Ureter (tissue), 1 donor: ENCODE data around the gene CLEC10A. TPM values are rescaled to one million over a fixed set of nuclear protein-coding genes. Genes with fewer than 3 reads are reported as not detected.
A peak's percentile ranks its signal among the peaks of the same experiment; 100 is the strongest.

Experiments
- DNase-seq: peaks from one replicate; pipeline ENCODE4 v3.0.0-alpha.2; 2020; ENCODE audit warnings: low spot score
- total RNA-seq: library from RNA; stranded (reverse); gene quantifications from one replicate; pipeline ENCODE4 v1.2.4, GENCODE V29; 2023
- donor health status: DM: yes; HTN: yes; CAD: no.

The CLEC10A gene
- total RNA-seq, 1 donor from 2014 or later, result 5.1 TPM

DNA sequence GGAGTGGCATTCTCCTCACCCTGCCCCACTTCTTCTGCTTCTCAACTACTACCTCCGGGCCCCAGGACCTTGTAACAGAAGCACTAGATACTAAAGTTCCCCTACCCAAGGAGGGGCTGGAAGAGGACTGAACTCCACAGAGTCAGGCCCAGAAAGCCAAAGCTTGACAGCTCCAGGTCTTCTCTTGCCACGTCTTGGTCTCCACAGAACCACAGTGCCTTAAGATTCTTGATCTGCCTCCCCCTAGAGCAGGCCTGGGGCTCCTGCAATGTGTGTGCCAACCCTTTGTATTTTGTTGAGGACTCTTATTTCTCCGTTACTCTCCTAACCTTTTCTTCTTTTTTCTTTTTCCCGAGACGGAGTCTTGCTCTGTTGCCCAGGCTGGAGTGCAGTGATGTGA lies 40.2 kb downstream of the CLEC10A start:
- no peak for DNase-seq

DNA sequence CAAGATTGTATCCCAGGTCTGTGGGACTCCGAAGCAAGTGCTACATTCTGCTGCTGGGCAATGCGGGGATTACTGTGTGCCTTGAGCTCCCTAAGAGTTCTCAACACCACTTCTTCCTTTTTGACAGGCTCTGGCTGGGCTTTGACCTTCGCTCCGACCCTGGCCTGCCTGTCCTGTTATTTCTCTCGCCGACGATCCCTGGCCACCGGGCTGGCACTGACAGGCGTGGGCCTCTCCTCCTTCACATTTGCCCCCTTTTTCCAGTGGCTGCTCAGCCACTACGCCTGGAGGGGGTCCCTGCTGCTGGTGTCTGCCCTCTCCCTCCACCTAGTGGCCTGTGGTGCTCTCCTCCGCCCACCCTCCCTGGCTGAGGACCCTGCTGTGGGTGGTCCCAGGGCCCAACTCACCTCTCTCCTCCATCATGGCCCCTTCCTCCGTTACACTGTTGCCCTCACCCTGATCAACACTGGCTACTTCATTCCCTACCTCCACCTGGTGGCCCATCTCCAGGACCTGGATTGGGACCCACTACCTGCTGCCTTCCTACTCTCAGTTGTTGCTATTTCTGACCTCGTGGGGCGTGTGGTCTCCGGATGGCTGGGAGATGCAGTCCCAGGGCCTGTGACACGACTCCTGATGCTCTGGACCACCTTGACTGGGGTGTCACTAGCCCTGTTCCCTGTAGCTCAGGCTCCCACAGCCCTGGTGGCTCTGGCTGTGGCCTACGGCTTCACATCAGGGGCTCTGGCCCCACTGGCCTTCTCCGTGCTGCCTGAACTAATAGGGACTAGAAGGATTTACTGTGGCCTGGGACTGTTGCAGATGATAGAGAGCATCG lies 41.8 kb downstream of the CLEC10A start:
- DNase-seq, result no peak

DNA sequence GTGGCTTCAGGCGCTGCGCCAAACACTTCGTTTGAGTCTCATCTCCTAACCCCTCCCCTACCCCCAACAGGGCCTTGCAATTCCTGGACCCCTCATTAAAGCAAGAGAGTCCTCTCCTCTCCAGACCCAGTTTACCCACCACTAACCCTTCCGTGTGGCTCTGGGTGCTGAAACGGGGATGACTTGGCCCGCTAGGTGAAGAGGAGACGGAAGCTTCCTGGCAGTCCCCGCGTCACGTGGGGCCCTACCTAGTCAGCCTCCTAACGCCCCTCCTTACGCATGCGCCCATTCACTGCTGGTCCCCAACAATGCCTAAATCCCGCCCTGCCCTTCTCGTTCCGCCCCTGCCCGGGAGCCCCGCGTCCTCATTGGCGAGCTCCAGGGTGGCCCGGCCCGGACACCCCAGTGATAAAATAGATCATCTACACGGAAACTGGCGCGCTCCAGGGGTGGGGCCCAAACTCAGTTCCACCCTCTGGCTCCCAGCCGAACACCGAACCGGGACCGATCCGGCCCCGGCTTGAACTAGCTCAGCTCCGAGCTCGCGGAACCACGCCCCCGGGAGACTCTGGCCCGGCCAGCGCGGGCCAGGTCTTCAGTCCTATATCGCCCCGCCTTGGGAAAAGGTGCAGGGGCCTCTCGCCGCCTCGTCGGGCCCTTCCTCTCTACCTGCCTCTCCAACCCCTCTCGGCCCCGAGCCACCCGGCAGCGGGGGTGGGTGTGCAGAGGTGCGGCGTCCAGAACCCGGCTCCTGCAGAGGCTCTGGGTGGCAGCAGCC lies 44.3 kb downstream of the CLEC10A start, which contains the start of gene SLC16A13:
TSS of gene SLC16A13 (plus strand) at position 425 of the 778 bp plus-strand sequence. CDS start 368 bp downstream, outside the sequence.
- peak; percentile 98 for DNase-seq

DNA sequence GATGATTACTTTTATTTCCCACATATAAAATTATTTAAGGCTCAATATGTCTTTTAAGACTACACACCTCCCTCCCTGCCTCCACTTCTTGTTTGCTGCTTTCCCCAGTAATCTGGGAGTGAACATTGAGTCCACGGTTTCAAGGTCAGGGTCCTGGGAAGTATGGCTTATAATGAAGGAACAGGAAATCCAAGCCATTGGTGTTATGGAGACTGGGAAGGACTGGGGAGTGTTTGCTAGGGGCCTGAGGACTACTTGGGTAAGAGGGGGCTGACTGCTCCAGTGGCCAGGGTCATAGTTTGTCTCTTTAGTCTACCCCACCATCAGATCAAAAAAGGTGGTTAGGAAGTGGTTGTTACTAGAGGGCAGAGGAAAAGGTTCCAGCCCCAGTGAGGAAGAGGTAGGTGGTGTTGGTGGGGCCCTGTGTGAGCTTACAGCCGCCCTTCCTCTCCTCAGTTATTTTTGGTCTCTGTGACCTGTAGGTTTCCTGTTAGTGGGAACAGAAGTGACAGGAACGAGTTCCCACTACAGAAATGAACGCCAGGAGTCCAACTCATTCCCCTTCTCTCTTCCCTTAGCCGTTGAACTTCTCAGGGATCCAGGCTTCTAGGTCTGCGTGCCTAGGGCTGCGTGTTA lies 45.0 kb downstream of the CLEC10A start:
- DNase-seq, result no peak

DNA sequence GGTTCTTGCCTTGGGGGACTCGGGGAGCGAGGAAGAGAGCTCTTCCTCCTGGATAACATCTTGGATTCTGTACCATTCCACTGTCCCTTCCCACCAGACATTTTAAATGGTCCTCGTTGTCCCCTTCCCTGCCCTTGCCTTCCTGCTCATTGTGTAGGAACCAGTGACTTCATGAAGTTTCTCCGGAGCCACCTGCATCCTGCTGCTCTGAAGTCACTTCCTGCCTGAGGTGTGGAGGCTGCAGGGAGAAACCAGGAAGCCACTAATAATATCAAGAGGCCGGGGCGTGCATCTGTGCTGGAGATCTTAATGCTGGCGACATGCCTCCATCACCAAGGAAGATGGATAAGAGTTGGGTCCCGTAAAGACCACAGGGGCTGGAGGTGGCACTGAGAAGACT lies 50.4 kb downstream of the CLEC10A start:
- DNase-seq, result no peak

DNA sequence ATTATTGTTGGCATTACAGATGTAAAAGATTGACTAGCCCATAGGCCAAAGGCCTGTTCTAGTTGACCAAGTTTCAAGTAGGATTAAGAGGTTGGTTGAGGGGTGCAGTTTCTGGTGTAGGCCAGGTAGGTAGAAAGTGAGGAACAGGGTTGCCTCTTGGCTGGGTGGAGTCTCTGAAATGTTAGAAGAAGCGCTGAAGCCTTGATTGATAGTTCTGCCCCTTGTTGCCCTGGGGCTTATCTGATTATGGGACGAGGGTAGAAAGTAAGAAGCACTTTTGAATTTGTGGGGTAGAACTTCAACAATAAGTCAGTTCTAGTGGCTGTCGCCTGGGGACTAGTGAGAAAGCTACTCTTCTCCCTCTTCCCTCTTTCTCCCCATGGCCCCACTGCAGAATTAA lies 51.0 kb downstream of the CLEC10A start:
- no peak for DNase-seq

DNA sequence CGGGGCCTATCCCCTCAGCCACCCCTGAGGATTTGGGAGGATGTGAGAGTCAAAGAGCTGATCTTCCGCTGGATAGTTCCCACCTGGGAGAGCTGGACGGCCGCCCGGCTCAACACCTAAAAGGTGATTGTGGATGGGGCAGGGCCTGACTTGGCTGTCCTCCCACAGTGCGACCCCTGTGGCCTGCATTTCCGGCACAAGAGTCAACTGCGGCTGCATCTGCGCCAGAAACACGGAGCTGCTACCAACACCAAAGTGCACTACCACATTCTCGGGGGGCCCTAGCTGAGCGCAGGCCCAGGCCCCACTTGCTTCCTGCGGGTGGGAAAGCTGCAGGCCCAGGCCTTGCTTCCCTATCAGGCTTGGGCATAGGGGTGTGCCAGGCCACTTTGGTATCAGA lies 52.7 kb downstream of the CLEC10A start:
- DNase-seq, result no peak

DNA sequence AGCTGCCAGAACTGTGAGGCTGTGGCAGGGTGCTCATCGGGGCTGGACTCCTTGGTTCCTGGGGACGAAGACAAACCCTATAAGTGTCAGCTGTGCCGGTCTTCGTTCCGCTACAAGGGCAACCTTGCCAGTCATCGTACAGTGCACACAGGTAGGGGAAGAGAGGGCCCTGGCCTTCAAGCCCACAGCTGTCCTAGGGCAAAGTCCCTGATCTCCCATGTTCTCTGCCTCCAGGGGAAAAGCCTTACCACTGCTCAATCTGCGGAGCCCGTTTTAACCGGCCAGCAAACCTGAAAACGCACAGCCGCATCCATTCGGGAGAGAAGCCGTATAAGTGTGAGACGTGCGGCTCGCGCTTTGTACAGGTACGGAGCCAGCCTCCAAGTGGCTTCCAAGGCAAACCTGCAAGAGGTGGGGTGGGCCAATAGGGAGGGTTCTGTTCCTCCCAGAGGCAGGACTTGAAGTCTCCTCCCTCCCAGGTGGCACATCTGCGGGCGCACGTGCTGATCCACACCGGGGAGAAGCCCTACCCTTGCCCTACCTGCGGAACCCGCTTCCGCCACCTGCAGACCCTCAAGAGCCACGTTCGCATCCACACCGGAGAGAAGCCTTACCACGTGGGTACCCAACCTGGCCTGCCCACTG lies 53.5 kb downstream of the CLEC10A start:
- no peak for DNase-seq

DNA sequence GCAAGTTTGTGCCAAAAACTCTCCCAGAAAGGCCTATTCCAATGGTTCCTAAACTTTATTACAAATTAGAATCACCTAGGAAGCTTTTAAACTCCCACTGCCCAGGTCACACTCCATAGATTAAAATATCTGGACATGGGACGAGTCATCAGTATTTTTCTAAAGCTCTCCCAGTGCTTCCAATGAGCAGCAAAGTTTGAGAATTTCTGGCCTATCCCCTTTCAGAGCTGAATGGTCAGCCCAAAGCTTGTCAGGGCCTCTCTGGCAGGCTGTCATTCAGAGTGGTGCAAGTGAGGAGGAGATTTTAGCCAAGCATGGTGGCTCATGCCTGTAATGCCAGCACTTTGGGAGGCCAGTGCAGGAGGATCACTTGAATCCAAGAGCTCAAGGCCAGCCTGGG lies 54.8 kb downstream of the CLEC10A start:
- DNase-seq, result no peak

Other genes with a start within 250 kb of the CLEC10A start
- gene TEKT1, start 248.5 kb downstream of the CLEC10A start, total RNA-seq, result not detected
- 1.9 TPM for gene ALOX12, start 84.2 kb downstream of the CLEC10A start, total RNA-seq
- gene RNASEK, start 67.6 kb downstream of the CLEC10A start, total RNA-seq, result 151 TPM
- gene BCL6B, start 57.2 kb downstream of the CLEC10A start, total RNA-seq, result 21.6 TPM
- gene SLC16A13, start 44.2 kb downstream of the CLEC10A start, total RNA-seq, result 6.7 TPM
- 2.8 TPM for gene SLC16A11, start 36.2 kb downstream of the CLEC10A start, total RNA-seq
- gene ASGR2, start 34.6 kb upstream of the CLEC10A start, total RNA-seq, result not detected
- gene ASGR1, start 99.1 kb upstream of the CLEC10A start, total RNA-seq, result 2.6 TPM
- 26.8 TPM for gene DLG4, start 139.6 kb upstream of the CLEC10A start, total RNA-seq
- 855 TPM for gene ACADVL, start 139.7 kb upstream of the CLEC10A start, total RNA-seq
- 38.4 TPM for gene DVL2, start 154.3 kb upstream of the CLEC10A start, total RNA-seq
- 37.6 TPM for gene PHF23, start 159.2 kb upstream of the CLEC10A start, total RNA-seq
- 453 TPM for gene GABARAP, start 162.2 kb upstream of the CLEC10A start, total RNA-seq
- 116 TPM for gene CTDNEP1, start 171.5 kb upstream of the CLEC10A start, total RNA-seq
- gene ELP5, start 172.0 kb upstream of the CLEC10A start, total RNA-seq, result 46.3 TPM
- gene CLDN7, start 182.2 kb upstream of the CLEC10A start, total RNA-seq, result 157 TPM
- 11.2 TPM for gene SLC2A4, start 201.5 kb upstream of the CLEC10A start, total RNA-seq
- not detected for gene YBX2, start 214.4 kb upstream of the CLEC10A start, total RNA-seq
- gene EIF5A, start 227.4 kb upstream of the CLEC10A start, total RNA-seq, result 425 TPM
- 67.6 TPM for gene GPS2, start 235.1 kb upstream of the CLEC10A start, total RNA-seq
- gene NEURL4, start 249.1 kb upstream of the CLEC10A start, total RNA-seq, result 49.6 TPM